Measurements from ENCODE around the gene NCS1.

Gene NCS1

GRCh38 chr9:130145658-130146057 lies 26.5 kb upstream of the NCS1 start:
- H3K27ac ChIP-seq (ENCODE audit: low read depth, low read length), result no peak overlapping the region
- H3K36me3 ChIP-seq (ENCODE audit: control insufficient read depth in 5 of 5, insufficient read depth in 5 of 5, low read length in 5 of 5), result no peaks in the 10 kb centered on the region
- H3K4me1 ChIP-seq (ENCODE audit: control insufficient read depth in 5 of 5, insufficient read depth in 5 of 5, low read length in 5 of 5), result peaks cover 0 to 8% (median 4%) of the 10 kb centered on the region in 5 donors
- no peak overlapping the region for H3K9ac ChIP-seq (ENCODE audit: low read length in 5 of 5)
- no peak overlapping the region for H3K4me3 ChIP-seq (ENCODE audit: low read depth in 1 of 5, low read length in 5 of 5)
- no peaks in the 10 kb centered on the region for H3K9me3 ChIP-seq (ENCODE audit: control insufficient read depth in 5 of 5, low read length in 5 of 5)
- H3K27me3 ChIP-seq (ENCODE audit: control insufficient read depth in 5 of 5, insufficient read depth in 4 of 5, low read length in 5 of 5), result peaks cover 16 to 33% (median 22%) of the 10 kb centered on the region in 5 donors

- no peak overlapping the region for H3K27ac ChIP-seq (ENCODE audit: low read depth, low read length)
- no peak overlapping the region for H3K9ac ChIP-seq (ENCODE audit: low read length in 5 of 5)
- H3K36me3 ChIP-seq (ENCODE audit: control insufficient read depth in 5 of 5, insufficient read depth in 5 of 5, low read length in 5 of 5), result no peaks in the 10 kb centered on the region
- peaks cover 16 to 33% (median 22%) of the 10 kb centered on the region in 5 donors for H3K27me3 ChIP-seq (ENCODE audit: control insufficient read depth in 5 of 5, insufficient read depth in 4 of 5, low read length in 5 of 5)
- no peak overlapping the region for H3K4me3 ChIP-seq (ENCODE audit: low read depth in 1 of 5, low read length in 5 of 5)
- peaks cover 0 to 5% (median 4%) of the 10 kb centered on the region in 5 donors for H3K4me1 ChIP-seq (ENCODE audit: control insufficient read depth in 5 of 5, insufficient read depth in 5 of 5, low read length in 5 of 5)
- no peaks in the 10 kb centered on the region for H3K9me3 ChIP-seq (ENCODE audit: control insufficient read depth in 5 of 5, low read length in 5 of 5)
Observed at GRCh38 chr9:130147198-130147597, 25.0 kb upstream of the NCS1 start.

GRCh38 chr9:130147910-130148309 lies 24.3 kb upstream of the NCS1 start:
- Histone ChIP-seq H3K9me3 (ENCODE audit: control insufficient read depth in 5 of 5, low read length in 5 of 5) (no peaks in the 10 kb centered on the region), H3K4me1 (ENCODE audit: control insufficient read depth in 5 of 5, insufficient read depth in 5 of 5, low read length in 5 of 5) (peaks cover 0 to 5% (median 4%) of the 10 kb centered on the region in 5 donors), H3K9ac (ENCODE audit: low read length in 5 of 5) (no peak overlapping the region), H3K4me3 (ENCODE audit: low read depth in 1 of 5, low read length in 5 of 5) (no peak overlapping the region), H3K36me3 (ENCODE audit: control insufficient read depth in 5 of 5, insufficient read depth in 5 of 5, low read length in 5 of 5) (no peaks in the 10 kb centered on the region), H3K27me3 (ENCODE audit: control insufficient read depth in 5 of 5, insufficient read depth in 4 of 5, low read length in 5 of 5) (peaks cover 12 to 33% (median 22%) of the 10 kb centered on the region in 5 donors), H3K27ac (ENCODE audit: low read depth, low read length) (no peak overlapping the region)

GRCh38 chr9:130149031-130149430 lies 23.2 kb upstream of the NCS1 start:
- H3K4me3 ChIP-seq (ENCODE audit: low read depth in 1 of 5, low read length in 5 of 5), result no peak overlapping the region
- no peak overlapping the region for H3K27ac ChIP-seq (ENCODE audit: low read depth, low read length)
- H3K27me3 ChIP-seq (ENCODE audit: control insufficient read depth in 5 of 5, insufficient read depth in 4 of 5, low read length in 5 of 5), result peaks cover 3 to 22% (median 17%) of the 10 kb centered on the region in 5 donors
- peaks cover 0 to 2% (median 1%) of the 10 kb centered on the region in 5 donors for H3K4me1 ChIP-seq (ENCODE audit: control insufficient read depth in 5 of 5, insufficient read depth in 5 of 5, low read length in 5 of 5)
- H3K9ac ChIP-seq (ENCODE audit: low read length in 5 of 5), result no peak overlapping the region
- H3K9me3 ChIP-seq (ENCODE audit: control insufficient read depth in 5 of 5, low read length in 5 of 5), result no peaks in the 10 kb centered on the region
- H3K36me3 ChIP-seq (ENCODE audit: control insufficient read depth in 5 of 5, insufficient read depth in 5 of 5, low read length in 5 of 5), result no peaks in the 10 kb centered on the region

- no peak overlapping the region for H3K4me3 ChIP-seq (ENCODE audit: low read depth in 1 of 5, low read length in 5 of 5)
- no peaks in the 10 kb centered on the region for H3K9me3 ChIP-seq (ENCODE audit: control insufficient read depth in 5 of 5, low read length in 5 of 5)
- H3K27ac ChIP-seq (ENCODE audit: low read depth, low read length), result no peak overlapping the region
- no peaks in the 10 kb centered on the region for H3K36me3 ChIP-seq (ENCODE audit: control insufficient read depth in 5 of 5, insufficient read depth in 5 of 5, low read length in 5 of 5)
- H3K4me1 ChIP-seq (ENCODE audit: control insufficient read depth in 5 of 5, insufficient read depth in 5 of 5, low read length in 5 of 5), result no peaks in the 10 kb centered on the region
- H3K27me3 ChIP-seq (ENCODE audit: control insufficient read depth in 5 of 5, insufficient read depth in 4 of 5, low read length in 5 of 5), result peaks cover 1 to 19% (median 14%) of the 10 kb centered on the region in 5 donors
- H3K9ac ChIP-seq (ENCODE audit: low read length in 5 of 5), result no peak overlapping the region
Observed at GRCh38 chr9:130149654-130150286, 22.4 kb upstream of the NCS1 start.

- Histone ChIP-seq H3K9ac (ENCODE audit: low read length in 5 of 5) (no peak overlapping the region), H3K9me3 (ENCODE audit: control insufficient read depth in 5 of 5, low read length in 5 of 5) (no peaks in the 10 kb centered on the region), H3K27ac (ENCODE audit: low read depth, low read length) (no peak overlapping the region), H3K4me3 (ENCODE audit: low read depth in 1 of 5, low read length in 5 of 5) (no peak overlapping the region), H3K36me3 (ENCODE audit: control insufficient read depth in 5 of 5, insufficient read depth in 5 of 5, low read length in 5 of 5) (no peaks in the 10 kb centered on the region), H3K27me3 (ENCODE audit: control insufficient read depth in 5 of 5, insufficient read depth in 4 of 5, low read length in 5 of 5) (peaks cover 0 to 12% (median 8%) of the 10 kb centered on the region in 5 donors), H3K4me1 (ENCODE audit: control insufficient read depth in 5 of 5, insufficient read depth in 5 of 5, low read length in 5 of 5) (no peaks in the 10 kb centered on the region)
Observed at GRCh38 chr9:130150779-130151382, 21.3 kb upstream of the NCS1 start.

GRCh38 chr9:130154816-130155215 lies 17.4 kb upstream of the NCS1 start:
- H3K4me1 ChIP-seq (ENCODE audit: control insufficient read depth in 5 of 5, insufficient read depth in 5 of 5, low read length in 5 of 5), result no peaks in the 10 kb centered on the region
- H3K27me3 ChIP-seq (ENCODE audit: control insufficient read depth in 5 of 5, insufficient read depth in 4 of 5, low read length in 5 of 5), result peaks cover 0 to 5% (median 2%) of the 10 kb centered on the region in 5 donors
- H3K36me3 ChIP-seq (ENCODE audit: control insufficient read depth in 5 of 5, insufficient read depth in 5 of 5, low read length in 5 of 5), result no peaks in the 10 kb centered on the region
- H3K9ac ChIP-seq (ENCODE audit: low read length in 5 of 5), result no peak overlapping the region
- no peaks in the 10 kb centered on the region for H3K9me3 ChIP-seq (ENCODE audit: control insufficient read depth in 5 of 5, low read length in 5 of 5)
- H3K27ac ChIP-seq (ENCODE audit: low read depth, low read length), result no peak overlapping the region
- no peak overlapping the region for H3K4me3 ChIP-seq (ENCODE audit: low read depth in 1 of 5, low read length in 5 of 5)

- Histone ChIP-seq H3K9me3 (ENCODE audit: control insufficient read depth in 5 of 5, low read length in 5 of 5) (no peaks in the 10 kb centered on the region), H3K27me3 (ENCODE audit: control insufficient read depth in 5 of 5, insufficient read depth in 4 of 5, low read length in 5 of 5) (peaks cover 0 to 5% (median 2%) of the 10 kb centered on the region in 5 donors), H3K4me1 (ENCODE audit: control insufficient read depth in 5 of 5, insufficient read depth in 5 of 5, low read length in 5 of 5) (no peaks in the 10 kb centered on the region), H3K27ac (ENCODE audit: low read depth, low read length) (no peak overlapping the region), H3K9ac (ENCODE audit: low read length in 5 of 5) (no peak overlapping the region), H3K4me3 (ENCODE audit: low read depth in 1 of 5, low read length in 5 of 5) (no peak overlapping the region), H3K36me3 (ENCODE audit: control insufficient read depth in 5 of 5, insufficient read depth in 5 of 5, low read length in 5 of 5) (no peaks in the 10 kb centered on the region)
Observed at GRCh38 chr9:130155647-130156046, 16.6 kb upstream of the NCS1 start.

GRCh38 chr9:130156672-130157071 lies 15.5 kb upstream of the NCS1 start:
- Histone ChIP-seq H3K27me3 (ENCODE audit: control insufficient read depth in 5 of 5, insufficient read depth in 4 of 5, low read length in 5 of 5) (peaks cover 0 to 5% (median 2%) of the 10 kb centered on the region in 5 donors), H3K4me3 (ENCODE audit: low read depth in 1 of 5, low read length in 5 of 5) (no peak overlapping the region), H3K36me3 (ENCODE audit: control insufficient read depth in 5 of 5, insufficient read depth in 5 of 5, low read length in 5 of 5) (no peaks in the 10 kb centered on the region), H3K4me1 (ENCODE audit: control insufficient read depth in 5 of 5, insufficient read depth in 5 of 5, low read length in 5 of 5) (no peaks in the 10 kb centered on the region), H3K27ac (ENCODE audit: low read depth, low read length) (no peak overlapping the region), H3K9me3 (ENCODE audit: control insufficient read depth in 5 of 5, low read length in 5 of 5) (no peaks in the 10 kb centered on the region), H3K9ac (ENCODE audit: low read length in 5 of 5) (no peak overlapping the region)

GRCh38 chr9:130157079-130157478 lies 15.1 kb upstream of the NCS1 start:
- Histone ChIP-seq H3K27me3 (ENCODE audit: control insufficient read depth in 5 of 5, insufficient read depth in 4 of 5, low read length in 5 of 5) (peaks cover 0 to 5% (median 2%) of the 10 kb centered on the region in 5 donors), H3K4me3 (ENCODE audit: low read depth in 1 of 5, low read length in 5 of 5) (no peak overlapping the region), H3K9me3 (ENCODE audit: control insufficient read depth in 5 of 5, low read length in 5 of 5) (no peaks in the 10 kb centered on the region), H3K9ac (ENCODE audit: low read length in 5 of 5) (no peak overlapping the region), H3K4me1 (ENCODE audit: control insufficient read depth in 5 of 5, insufficient read depth in 5 of 5, low read length in 5 of 5) (no peaks in the 10 kb centered on the region), H3K27ac (ENCODE audit: low read depth, low read length) (no peak overlapping the region), H3K36me3 (ENCODE audit: control insufficient read depth in 5 of 5, insufficient read depth in 5 of 5, low read length in 5 of 5) (no peaks in the 10 kb centered on the region)
